IMR-90 (cell line): Measurements from ENCODE around the gene SYTL3. TPM values are rescaled to one million over a fixed set of nuclear protein-coding genes. Genes with fewer than 3 reads are reported as not detected.

Experiments
- ATAC-seq: fragments of 200-7000 bp; cut with Tn5 transposase; 2 replicates; pipeline ENCODE4 v1.9.1; 2020; ENCODE audit warnings: low read depth, mild to moderate bottlenecking, moderate library complexity
- BruUV-seq: library from RNA; stranded (reverse); fragments of 400-500 nt; replicated peaks from 2 replicates; lab custom pipeline; 2021; lab: Mats Ljungman, UMichigan
- CTCF ChIA-PET: fragments of 300-600 bp; formaldehyde crosslinking; extraction: SDS; loops from one replicate; lab custom pipeline; 2021; ENCODE audit warnings: antibody characterized with exemption; lab: Yijun Ruan, JAX
- POLR2A ChIA-PET: fragments of 300-600 bp; sonication (Branson Sonifier 250); formaldehyde crosslinking; loops from one replicate; lab custom pipeline; 2022; ENCODE audit warnings: antibody characterized with exemption; ENCODE audit not compliant: unreplicated experiment; lab: Charles Lee
- DNase-seq: peaks from one replicate; pipeline ENCODE4 v3.0.0; 2013
- H2AFZ ChIP-seq: replicated peaks from 2 replicates; pipeline ENCODE3; 2013; ENCODE audit warnings: low read length, mild to moderate bottlenecking; ENCODE audit not compliant: poor library complexity
- H2AK5ac ChIP-seq: 2 replicates; pipeline ENCODE4 v1.6.1; 2013; ENCODE audit warnings: low read depth, low read length, inconsistent platforms
- H2AK9ac ChIP-seq: replicated peaks from 2 replicates; pipeline ENCODE3; 2013; ENCODE audit warnings: mild to moderate bottlenecking, low read depth, low read length, moderate library complexity; ENCODE audit not compliant: poor library complexity
- H2BK120ac ChIP-seq: 2 replicates; pipeline ENCODE4 v1.6.1; 2013; ENCODE audit warnings: low read depth, low read length, inconsistent platforms
- H2BK15ac ChIP-seq: 3 replicates; pipeline ENCODE4 v1.6.1; 2013; ENCODE audit warnings: low read depth, low read length, inconsistent platforms
- H2BK20ac ChIP-seq: 2 replicates; pipeline ENCODE4 v1.6.1; 2013; ENCODE audit warnings: low read depth, mild to moderate bottlenecking, inconsistent platforms, low read length, moderate library complexity
- H2BK5ac ChIP-seq: 2 replicates; pipeline ENCODE4 v1.6.1; 2013; ENCODE audit warnings: mild to moderate bottlenecking, low read depth, low read length, inconsistent platforms; ENCODE audit not compliant: poor library complexity, severe bottlenecking
- H3K14ac ChIP-seq: replicated peaks from 2 replicates; pipeline ENCODE4 v1.6.1; 2013; ENCODE audit warnings: low read depth, low read length, inconsistent platforms
- H3K18ac ChIP-seq: 2 replicates; pipeline ENCODE4 v1.6.1; 2013; ENCODE audit warnings: low read depth, low read length, control low read depth
- H3K23ac ChIP-seq: 2 replicates; pipeline ENCODE4 v1.6.1; 2013; ENCODE audit warnings: low read depth, low read length, inconsistent platforms
- H3K27ac ChIP-seq: 2 replicates; pipeline ENCODE4 v1.5.1; 2013; ENCODE audit warnings: mild to moderate bottlenecking, control low read depth, low read length; ENCODE audit not compliant: insufficient read depth
- H3K27me3 ChIP-seq: 2 replicates; pipeline ENCODE4 v1.6.1; 2013; ENCODE audit warnings: low read length; ENCODE audit not compliant: control insufficient read depth, insufficient read depth
- H3K36me3 ChIP-seq: 2 replicates; pipeline ENCODE4 v1.6.1; 2013; ENCODE audit warnings: low read length, mixed read lengths; ENCODE audit not compliant: control insufficient read depth, insufficient read depth
- H3K4ac ChIP-seq: 2 replicates; pipeline ENCODE4 v1.6.1; 2013; ENCODE audit warnings: low read depth, low read length, inconsistent platforms
- H3K4me1 ChIP-seq: 2 replicates; pipeline ENCODE4 v1.6.1; 2013; ENCODE audit warnings: low read length, mixed read lengths; ENCODE audit not compliant: control insufficient read depth, insufficient read depth
- H3K4me2 ChIP-seq: 2 replicates; pipeline ENCODE4 v1.6.1; 2013; ENCODE audit warnings: low read depth, mild to moderate bottlenecking, control low read depth, low read length, moderate library complexity
- H3K4me3 ChIP-seq: 2 replicates; pipeline ENCODE4 v1.5.1; 2013; ENCODE audit warnings: low read depth, mild to moderate bottlenecking, control low read depth, low read length, moderate library complexity; ENCODE audit not compliant: insufficient read depth
- H3K56ac ChIP-seq: 2 replicates; pipeline ENCODE4 v1.6.1; 2013; ENCODE audit warnings: low read length, inconsistent platforms; ENCODE audit not compliant: insufficient read depth; ENCODE audit errors: extremely low read depth
- H3K79me1 ChIP-seq, 2 experiments: 2 replicates each; pipeline ENCODE4 v1.6.1; 2013; ENCODE audit warnings: low read length in 2 of 2, inconsistent platforms in 1 of 2, low read depth in 1 of 2
- H3K9ac ChIP-seq: 2 replicates; pipeline ENCODE4 v1.6.1; 2013; ENCODE audit warnings: low read depth, low read length, control low read depth
- H3K9me1 ChIP-seq: 2 replicates; pipeline ENCODE4 v1.6.1; 2013; ENCODE audit warnings: low read length, inconsistent platforms; ENCODE audit not compliant: insufficient read depth
- H3K9me3 ChIP-seq: 2 replicates; pipeline ENCODE4 v1.6.1; 2013; ENCODE audit warnings: low read length; ENCODE audit not compliant: control insufficient read depth, insufficient read depth
- H4K20me1 ChIP-seq: 2 replicates; pipeline ENCODE4 v1.6.1; 2013; ENCODE audit warnings: low read length, inconsistent platforms; ENCODE audit not compliant: insufficient read depth
- H4K5ac ChIP-seq: 2 replicates; pipeline ENCODE4 v1.6.1; 2013; ENCODE audit warnings: mild to moderate bottlenecking, low read depth, low read length, control low read depth
- H4K8ac ChIP-seq, 2 experiments: 2 replicates each; pipeline ENCODE4 v1.6.1; 2013; ENCODE audit warnings: low read depth in 2 of 2, low read length in 2 of 2, control low read depth in 1 of 2, inconsistent platforms in 1 of 2
- H4K91ac ChIP-seq: 2 replicates; pipeline ENCODE4 v1.6.1; 2013; ENCODE audit warnings: low read depth, low read length, inconsistent platforms; ENCODE audit not compliant: insufficient read depth
- BHLHE40 ChIP-seq: fragments of 150-350 bp; IDR thresholded peaks from 2 replicates; pipeline ENCODE4 v1.6.1; 2016; ENCODE audit warnings: mild to moderate bottlenecking, low read depth, low read length
- CEBPB ChIP-seq: IDR thresholded peaks from 2 replicates; pipeline ENCODE4 v1.6.1; 2012; ENCODE audit warnings: low read depth, low read length, improper control_type of control experiment
- CHD1 ChIP-seq: IDR thresholded peaks from 2 replicates; pipeline ENCODE4 v1.6.1; 2012; ENCODE audit warnings: low read depth, low read length, improper control_type of control experiment
- CTCF ChIP-seq: conservative IDR thresholded peaks from 2 replicates; pipeline ENCODE4 v1.5.1; 2012; ENCODE audit warnings: mild to moderate bottlenecking, low read depth, low read length, improper control_type of control experiment
- FOS ChIP-seq: fragments of 150-350 bp; IDR thresholded peaks from 2 replicates; pipeline ENCODE4 v1.6.1; 2016; ENCODE audit warnings: low read depth, low read length
- MAFK ChIP-seq: IDR thresholded peaks from 2 replicates; pipeline ENCODE4 v1.6.1; 2012; ENCODE audit warnings: low read depth, low read length, improper control_type of control experiment
- MAZ ChIP-seq: IDR thresholded peaks from 2 replicates; pipeline ENCODE4 v1.6.1; 2012; ENCODE audit warnings: low read depth, mild to moderate bottlenecking, low read length, improper control_type of control experiment, moderate library complexity, borderline replicate concordance
- MXI1 ChIP-seq: IDR thresholded peaks from 2 replicates; pipeline ENCODE4 v1.6.1; 2012; ENCODE audit warnings: low read depth, mild to moderate bottlenecking, low read length, moderate library complexity, borderline replicate concordance
- NFE2L2 ChIP-seq: fragments of 150-350 bp; IDR thresholded peaks from 2 replicates; pipeline ENCODE4 v1.6.1; 2016; ENCODE audit warnings: low read depth, mild to moderate bottlenecking, low read length
- POLR2A ChIP-seq: IDR thresholded peaks from 2 replicates; pipeline ENCODE4 v1.6.1; 2012; ENCODE audit warnings: mild to moderate bottlenecking, low read depth, low read length
- RAD21 ChIP-seq: IDR thresholded peaks from 2 replicates; pipeline ENCODE4 v1.6.1; 2012; ENCODE audit warnings: low read length, improper control_type of control experiment
- RCOR1 ChIP-seq: IDR thresholded peaks from 2 replicates; pipeline ENCODE4 v1.6.1; 2012; ENCODE audit warnings: mild to moderate bottlenecking, low read length, improper control_type of control experiment; ENCODE audit not compliant: insufficient replicate concordance
- RFX5 ChIP-seq: IDR thresholded peaks from 2 replicates; pipeline ENCODE4 v1.8.0; 2012; ENCODE audit warnings: low read depth, mild to moderate bottlenecking, low read length, moderate library complexity
- SMC3 ChIP-seq: fragments of 150-350 bp; IDR thresholded peaks from 2 replicates; pipeline ENCODE4 v1.6.1; 2016; ENCODE audit warnings: low read depth, mild to moderate bottlenecking, antibody characterized with exemption, low read length, moderate library complexity
- USF2 ChIP-seq: fragments of 150-350 bp; IDR thresholded peaks from 2 replicates; pipeline ENCODE4 v1.6.1; 2017; ENCODE audit warnings: mild to moderate bottlenecking, antibody characterized with exemption, low read length, low read depth
- WGBS, 2 experiments: methylation state at CpG; one replicate each; pipeline versions ENCODE4 v1.1.5 to v1.1.7; 2013; ENCODE audit warnings: missing lambda C conversion rate in 2 of 2; ENCODE audit not compliant: insufficient read length in 1 of 2; ENCODE audit errors: extremely low coverage in 2 of 2; 5-methylcytosine and 5-hydroxymethylcytosine counted together
- dilution Hi-C: fragments of 300-500 bp; cut with HindIII; formaldehyde crosslinking; loops from one replicate; pipeline ENCODE4 v1.14.3; 2018; ENCODE audit warnings: low sequenced_read_pairs; ENCODE audit not compliant: unreplicated experiment
- in situ Hi-C: fragments of 300-500 bp; cut with MboI; formaldehyde crosslinking; loops from 3 replicates; pipeline ENCODE4 v1.14.3; 2019; ENCODE audit warnings: low sequenced_read_pairs, inconsistent platforms, mixed read lengths
- intact Hi-C: fragments of 100-400 bp; cut with micrococcal nuclease; formaldehyde crosslinking; loops from 2 replicates; pipeline ENCODE4 v1.10.0; 2022
- polyA plus RNA-seq, 3 experiments: library from polyadenylated mRNA; depleted of rRNA; stranded (reverse); fragments of >200 nt; gene quantifications; 2 replicates each; pipeline ENCODE4 v1.2.3, GENCODE V29; 2012; ENCODE audit warnings: low replicate concordance in 1 of 3
- total RNA-seq: library from RNA; depleted of rRNA; stranded (reverse); fragments of >200 nt; gene quantifications from 2 replicates; pipeline ENCODE4 v1.2.3, GENCODE V29; 2012

Gene SYTL3
- total and polyA plus RNA-seq, 2 of the 4 experiments (the other 2 are of a cell fraction), result 2.9 to 4.3 TPM

- no peak for ATAC-seq
- Histone ChIP-seq H3K4ac (no peak overlapping the region), H2BK120ac (no peak overlapping the region), H3K36me3 (peaks cover 38% of the 10 kb centered on the region), H3K23ac (no peak overlapping the region), H3K18ac (no peak overlapping the region), H4K20me1 (peaks cover 9% of the 10 kb centered on the region; the same call in 1 of the 2 replicates), H3K9ac (no peak overlapping the region), H2AK9ac (no peak overlapping the region), H3K56ac (no peak overlapping the region), H3K27me3 (no peaks in the 10 kb centered on the region), H2AK5ac (peak overlapping the region; percentile 38; the same call in 1 of the 2 replicates), H2BK20ac (no peak overlapping the region), H3K4me3 (no peak overlapping the region), H3K4me1 (peaks cover 12% of the 10 kb centered on the region), H3K9me3 (no peaks in the 10 kb centered on the region), H2BK5ac (no peak overlapping the region), H2BK15ac (no peak overlapping the region), H4K8ac (no peak overlapping the region), H3K27ac (no peak overlapping the region), H4K91ac (no peak overlapping the region), H2AFZ (peak overlapping the region; percentile 8), H3K14ac (no peak overlapping the region), H3K4me2 (no peak overlapping the region), H3K9me1 (peaks cover 13% of the 10 kb centered on the region), H3K79me1 (peaks cover 8 to 54% of the 10 kb centered on the region in 2 experiments), H4K5ac (no peak overlapping the region)
- in situ Hi-C loops (loop anchor here (25.0 kb wide), 1 partner anchor 1085 kb away; no protein-coding TSS in a partner anchor), dilution Hi-C loops (no loop called here), intact Hi-C loops (no loop called here)
- CTCF ChIA-PET, result no interaction called here
- POLR2A ChIA-PET, result no interaction called here
- no TSS peak for BruUV-seq
- 97% methylated on average over 6 of the region's 20 CpGs; no CpG with 5 or more reads in 1 of the 2 experiments for WGBS, 2 experiments
- DNase-seq, result no peak
- TF ChIP-seq RCOR1 (no peak), CHD1 (no peak), USF2 (no peak), CTCF (no peak), SMC3 (no peak), RAD21 (no peak), BHLHE40 (no peak), MXI1 (no peak), FOS (no peak), CEBPB (no peak), MAFK (no peak), POLR2A (no peak), NFE2L2 (no peak), RFX5 (no peak), MAZ (no peak)
Observed at GRCh38 chr6:158627168-158627939, 22.5 kb upstream of the SYTL3 start.
